Nephron progenitor cell (in vitro differentiated cells): ENCODE measurements around the gene SLC38A11.

Source experiments
- DNase-seq: peaks from one replicate; pipeline ENCODE4 v3.0.0; 2021
- H3K27ac Mint-ChIP-seq: 2 replicates; pipeline ENCODE4 v1.8.0; 2021; ENCODE audit warnings: mild to moderate bottlenecking, moderate library complexity, mixed read lengths
- H3K27me3 Mint-ChIP-seq: 2 replicates; pipeline ENCODE4 v1.8.0; 2021; ENCODE audit warnings: mild to moderate bottlenecking, low read depth, mixed read lengths; ENCODE audit not compliant: poor library complexity
- H3K36me3 Mint-ChIP-seq: 2 replicates; pipeline ENCODE4 v1.8.0; 2021; ENCODE audit warnings: low read depth, mixed read lengths
- H3K4me1 Mint-ChIP-seq: 2 replicates; pipeline ENCODE4 v1.8.0; 2021; ENCODE audit warnings: mixed read lengths
- H3K4me3 Mint-ChIP-seq: 2 replicates; pipeline ENCODE4 v1.8.0; 2021; ENCODE audit warnings: mild to moderate bottlenecking, moderate library complexity, mixed read lengths
- H3K9me3 Mint-ChIP-seq: 2 replicates; pipeline ENCODE4 v1.8.0; 2021; ENCODE audit warnings: mild to moderate bottlenecking, moderate library complexity, mixed read lengths
- TF ChIP-seq, protein P1 (sequence below): fragments of 200-600 bp; sonication (generic); IDR thresholded peaks from 2 replicates; pipeline ENCODE4 v1.5.0; 2021; ENCODE audit warnings: antibody characterized with exemption

Gene SLC38A11

DNA sequence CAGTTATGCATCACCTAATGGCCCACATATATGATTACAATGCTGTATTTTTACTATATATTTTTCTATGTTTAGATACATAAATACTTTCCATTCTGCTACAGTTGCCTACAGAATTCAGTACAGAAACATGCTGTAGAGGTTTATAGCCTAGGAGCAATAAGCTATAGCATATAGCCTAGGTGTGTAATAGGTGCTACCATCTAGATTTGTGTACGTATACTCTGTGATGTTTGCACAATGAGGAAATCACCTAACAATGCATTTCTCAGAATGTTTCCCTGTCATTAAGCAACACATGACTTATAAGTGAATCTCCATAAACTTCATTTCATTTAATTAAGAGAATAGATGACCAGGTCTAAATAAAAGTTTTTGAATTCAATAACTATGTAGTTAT, 43.5 kb downstream of the SLC38A11 start:
- H3K27me3 Mint-ChIP-seq = peaks cover 4% of the 10 kb centered on the region
- H3K9me3 Mint-ChIP-seq = no peaks in the 10 kb centered on the region
- no peak overlapping the region for H3K27ac Mint-ChIP-seq
- DNase-seq = no peak
- H3K36me3 Mint-ChIP-seq = no peaks in the 10 kb centered on the region
- no peak overlapping the region for H3K4me3 Mint-ChIP-seq
- H3K4me1 Mint-ChIP-seq = peaks cover 5% of the 10 kb centered on the region
- TF ChIP-seq, protein P1, sequence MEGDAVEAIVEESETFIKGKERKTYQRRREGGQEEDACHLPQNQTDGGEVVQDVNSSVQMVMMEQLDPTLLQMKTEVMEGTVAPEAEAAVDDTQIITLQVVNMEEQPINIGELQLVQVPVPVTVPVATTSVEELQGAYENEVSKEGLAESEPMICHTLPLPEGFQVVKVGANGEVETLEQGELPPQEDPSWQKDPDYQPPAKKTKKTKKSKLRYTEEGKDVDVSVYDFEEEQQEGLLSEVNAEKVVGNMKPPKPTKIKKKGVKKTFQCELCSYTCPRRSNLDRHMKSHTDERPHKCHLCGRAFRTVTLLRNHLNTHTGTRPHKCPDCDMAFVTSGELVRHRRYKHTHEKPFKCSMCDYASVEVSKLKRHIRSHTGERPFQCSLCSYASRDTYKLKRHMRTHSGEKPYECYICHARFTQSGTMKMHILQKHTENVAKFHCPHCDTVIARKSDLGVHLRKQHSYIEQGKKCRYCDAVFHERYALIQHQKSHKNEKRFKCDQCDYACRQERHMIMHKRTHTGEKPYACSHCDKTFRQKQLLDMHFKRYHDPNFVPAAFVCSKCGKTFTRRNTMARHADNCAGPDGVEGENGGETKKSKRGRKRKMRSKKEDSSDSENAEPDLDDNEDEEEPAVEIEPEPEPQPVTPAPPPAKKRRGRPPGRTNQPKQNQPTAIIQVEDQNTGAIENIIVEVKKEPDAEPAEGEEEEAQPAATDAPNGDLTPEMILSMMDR = no peak

DNA sequence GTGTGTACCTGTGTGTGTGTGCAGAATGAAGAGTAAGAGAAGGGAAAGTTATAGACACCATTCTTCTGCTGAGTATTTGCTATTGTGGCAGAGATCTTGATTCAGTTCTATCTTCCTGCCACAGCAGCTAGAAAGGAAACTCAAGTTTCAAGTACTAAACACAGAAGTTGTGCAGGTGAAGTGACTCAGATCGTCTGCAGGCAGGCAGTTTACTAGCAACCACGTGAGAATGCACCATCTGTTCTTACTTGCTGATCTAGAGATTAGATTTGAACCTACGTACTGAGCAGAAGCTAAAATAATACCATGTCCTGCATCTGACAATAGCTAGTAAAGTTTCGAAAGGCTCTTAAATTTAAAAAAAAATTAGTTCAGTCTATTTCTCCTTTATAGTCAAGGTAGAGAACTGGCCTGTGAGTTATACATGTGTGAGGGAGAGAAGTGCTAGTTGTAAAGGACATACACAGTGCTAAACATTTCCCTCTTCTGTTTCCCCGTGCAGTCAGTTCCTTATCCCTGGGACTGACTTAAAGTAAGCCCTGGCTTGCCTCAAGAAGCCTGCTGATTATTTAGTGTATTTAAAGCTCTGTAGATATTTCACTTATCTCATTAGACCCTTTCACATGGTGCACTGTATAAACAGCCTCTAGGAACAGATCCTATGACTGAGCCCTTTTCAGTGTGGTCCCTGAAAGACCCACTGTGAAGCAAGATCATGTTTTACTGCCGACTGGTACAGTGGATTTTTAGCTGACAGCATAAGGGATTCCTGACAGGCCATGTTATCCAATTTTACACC, 45.0 kb downstream of the SLC38A11 start:
- Mint-ChIP-seq H3K4me1 (peaks cover 5% of the 10 kb centered on the region), H3K27ac (no peak overlapping the region), H3K27me3 (peaks cover 4% of the 10 kb centered on the region), H3K4me3 (no peak overlapping the region), H3K9me3 (no peaks in the 10 kb centered on the region), H3K36me3 (no peaks in the 10 kb centered on the region)
- TF ChIP-seq, protein P1 = no peak
- no peak for DNase-seq

DNA sequence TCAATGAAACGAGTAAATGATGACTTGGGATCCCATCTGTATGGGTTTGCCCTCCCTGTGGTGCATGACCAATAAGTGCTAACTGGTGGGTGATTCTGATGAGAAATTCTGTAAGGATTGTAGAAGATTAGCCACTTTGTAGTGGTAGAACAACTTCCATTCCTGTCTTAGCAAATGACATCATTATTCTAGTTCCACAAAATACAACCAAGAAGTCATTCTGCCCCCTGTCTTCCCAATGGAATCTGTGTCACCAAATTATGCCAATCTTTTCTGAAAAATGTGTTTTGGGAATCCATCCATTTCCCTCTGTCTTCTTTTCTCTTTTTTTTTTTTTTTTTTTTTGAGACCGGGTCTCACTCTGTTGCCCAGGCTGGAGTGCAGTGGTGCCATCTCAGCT, 48.4 kb downstream of the SLC38A11 start:
- H3K4me3 Mint-ChIP-seq = no peak overlapping the region
- no peaks in the 10 kb centered on the region for H3K4me1 Mint-ChIP-seq
- H3K27ac Mint-ChIP-seq = no peak overlapping the region
- H3K9me3 Mint-ChIP-seq = no peaks in the 10 kb centered on the region
- TF ChIP-seq, protein P1 = no peak
- H3K36me3 Mint-ChIP-seq = no peaks in the 10 kb centered on the region
- no peak for DNase-seq
- H3K27me3 Mint-ChIP-seq = no peaks in the 10 kb centered on the region

DNA sequence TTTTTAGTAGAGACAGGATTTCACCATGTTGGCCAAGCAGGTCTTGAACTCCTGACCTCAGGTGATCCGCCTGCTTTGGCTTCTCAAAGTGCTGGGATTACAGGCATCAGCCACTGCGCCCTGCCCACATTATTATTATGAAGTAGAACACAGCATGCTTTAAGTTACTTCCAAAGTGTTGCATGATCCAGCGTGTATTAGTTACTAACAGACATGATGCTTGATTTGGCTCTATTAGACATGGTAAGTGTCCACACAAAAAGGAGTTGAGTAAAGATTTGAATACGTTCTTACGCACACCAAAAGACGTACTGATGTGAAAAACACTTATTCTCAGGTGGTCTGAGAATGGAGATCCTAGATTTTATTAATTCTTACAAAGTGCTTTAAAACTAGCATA, 50.0 kb downstream of the SLC38A11 start:
- Mint-ChIP-seq H3K36me3 (no peaks in the 10 kb centered on the region), H3K27ac (no peak overlapping the region), H3K4me1 (no peaks in the 10 kb centered on the region), H3K9me3 (no peaks in the 10 kb centered on the region), H3K27me3 (no peaks in the 10 kb centered on the region), H3K4me3 (no peak overlapping the region)
- TF ChIP-seq, protein P1 = no peak
- no peak for DNase-seq

- no peak overlapping the region for H3K27ac Mint-ChIP-seq
- no peak for DNase-seq
- TF ChIP-seq, protein P1 = no peak
- no peaks in the 10 kb centered on the region for H3K9me3 Mint-ChIP-seq
- no peaks in the 10 kb centered on the region for H3K36me3 Mint-ChIP-seq
- H3K27me3 Mint-ChIP-seq = no peaks in the 10 kb centered on the region
- no peak overlapping the region for H3K4me3 Mint-ChIP-seq
- H3K4me1 Mint-ChIP-seq = no peaks in the 10 kb centered on the region
Measured at GRCh38 chr2:164903951-164904350, 51.4 kb downstream of the SLC38A11 start.

- TF ChIP-seq, protein P1 = no peak
- Mint-ChIP-seq H3K4me3 (no peak overlapping the region), H3K4me1 (no peaks in the 10 kb centered on the region), H3K9me3 (no peaks in the 10 kb centered on the region), H3K27me3 (no peaks in the 10 kb centered on the region), H3K27ac (no peak overlapping the region), H3K36me3 (no peaks in the 10 kb centered on the region)
- DNase-seq = no peak
Measured at GRCh38 chr2:164903204-164903603, 52.1 kb downstream of the SLC38A11 start.
